Pancreas (tissue), 10 donors: ENCODE measurements around the gene IQCC. TPM values are rescaled to one million over a fixed set of nuclear protein-coding genes. Genes with fewer than 3 reads are reported as not detected.

Experiments used
- ATAC-seq, 4 donors: fragments of 200-7000 bp; cut with Tn5 transposase; one replicate each; pipeline versions ENCODE4 v1.8.0 to v1.9.1; 2020; ENCODE audit warnings: mild to moderate bottlenecking in 4 of 4, moderate library complexity in 4 of 4
- DNase-seq, 6 donors: peaks; one replicate each; pipeline ENCODE4 v3.0.0-alpha.2; 2020
- FAIRE-seq: peaks from 2 replicates; lab custom pipeline; 2012; peaks lifted over from hg19 to GRCh38; lab: Jason Lieb, UNC
- H3K27ac ChIP-seq, 4 donors: fragments of 200-600 bp; sonication (generic); 1 replicate in 3 of 4; 2 replicates in 1 of 4; pipeline versions ENCODE4 v1.5.0 to v1.8.0; 2020
- H3K27me3 ChIP-seq, 4 donors: fragments of 200-600 bp; one replicate each; pipeline ENCODE4 v1.8.0; 2021
- H3K36me3 ChIP-seq, 3 donors: fragments of 200-600 bp; sonication (generic) in 1 of 3; one replicate each; pipeline versions ENCODE4 v1.5.0 to v1.8.0; 2020 to 2021
- H3K4me1 ChIP-seq, 3 donors: fragments of 200-600 bp; one replicate each; pipeline ENCODE4 v1.8.0; 2021
- H3K4me3 ChIP-seq, 4 donors: fragments of 200-600 bp; sonication (generic) in 2 of 4; one replicate each; pipeline versions ENCODE4 v1.5.0 to v1.8.0; 2020 to 2021
- H3K9me3 ChIP-seq, 4 donors: fragments of 200-600 bp; one replicate each; pipeline ENCODE4 v1.8.0; 2021
- CTCF ChIP-seq, 4 donors: fragments of 200-600 bp; sonication (generic) in 3 of 4; IDR thresholded peaks; one replicate each; pipeline versions ENCODE4 v1.5.0 to v1.8.0; 2021; ENCODE audit warnings: antibody characterized with exemption in 4 of 4
- WGBS, 2 donors: extraction: QIAGEN DNeasy Blood & Tissue Kit; methylation state at CpG; one replicate each; pipeline ENCODE4 v1.1.7; 2013; 5-methylcytosine and 5-hydroxymethylcytosine counted together
- intact Hi-C, 3 donors: fragments of 100-400 bp; cut with DNase I; formaldehyde crosslinking; loops; one replicate each; pipeline versions ENCODE4 v1.11.1 to v1.14.2; 2022
- polyA plus RNA-seq, 2 donors: library from polyadenylated mRNA; stranded (reverse); fragments of 200-250 nt; gene quantifications; one replicate each; pipeline ENCODE4 v1.2.3, GENCODE V29; 2013
- total RNA-seq, 6 donors: library from RNA; stranded (reverse); fragmentation: NEBNext Ultra II Directional in 4 of 6; extraction: Animal tissue kit (Norgen Biotek cat#: 25700) in 4 of 6; gene quantifications; one replicate each; pipeline versions ENCODE4 v1.2.1 to v1.2.4, GENCODE V29; 2021 to 2023
- donor health status: healthy with polysubstance abuse.
- donor health status: DM: no; HTN: no; CAD: no; lungs with moderate emphysema.
- donor health status: DM: no; HTN: no; CAD: no.
- donor health status: control.
- donor health status: control.
- donor health status: Bipolar disorder and iron deficiency.
- donor health status: DM: yes; HTN: yes; CAD: no.
- donor health status: DM: no; HTN: no; CAD: no.
- donor health status: DM: no; HTN: no; CAD: no.
- donor health status: DM: yes; HTN: yes; CAD: no.

The IQCC gene
- total and polyA plus RNA-seq, 8 donors, result 1.1 to 5.5 (median 1.5) TPM

- H3K9me3 ChIP-seq, result no peaks in the 10 kb centered on the region
- no peaks in the 10 kb centered on the region for H3K27me3 ChIP-seq
- peak in 3 of 4 donors; percentile 9 to 15 (median 9) for ATAC-seq
- H3K4me3 ChIP-seq, result peak overlapping the region; percentile 50 to 69 (median 62)
- DNase-seq, result peak in 2 of 6 donors; percentile 33 to 35
- TF ChIP-seq CTCF (IDR thresholded peaks at IDR 0.05), result no peak
- intact Hi-C loops, result no loop called here
- WGBS, 2 donors, result 13 to 22% methylated on average over 4 of the region's 4 CpGs
- no peak for FAIRE-seq
- peak overlapping the region; percentile 84 to 94 (median 87) for H3K27ac ChIP-seq
- peaks cover 0 to 12% (median 0%) of the 10 kb centered on the region in 3 donors for H3K4me1 ChIP-seq
- H3K36me3 ChIP-seq, result no peaks in the 10 kb centered on the region
Measured at GRCh38 chr1:32239337-32239736, 33.9 kb downstream of the IQCC start.

GRCh38 chr1:32239790-32240139 is 34.3 kb downstream of the IQCC start:
- H3K9me3 ChIP-seq, result no peaks in the 10 kb centered on the region
- intact Hi-C loops, result no loop called here
- TF ChIP-seq CTCF (IDR thresholded peaks at IDR 0.05), result no peak
- peak; percentile 30 to 81 (median 54) for DNase-seq
- H3K4me3 ChIP-seq, result peak overlapping the region; percentile 50 to 69 (median 62)
- H3K4me1 ChIP-seq, result peaks cover 0 to 12% (median 0%) of the 10 kb centered on the region in 3 donors
- no peak for FAIRE-seq
- ATAC-seq, result peak; percentile 6 to 18 (median 14)
- H3K27ac ChIP-seq, result peak overlapping the region; percentile 84 to 94 (median 87)
- H3K27me3 ChIP-seq, result no peaks in the 10 kb centered on the region
- 17 to 23% methylated on average over 16 to 20 of the region's 20 CpGs for WGBS, 2 donors
- H3K36me3 ChIP-seq, result no peaks in the 10 kb centered on the region

GRCh38 chr1:32240140-32240951 is 34.9 kb downstream of the IQCC start:
- FAIRE-seq (no peak), ATAC-seq (peak; percentile 87 to 90 (median 88)), DNase-seq (peak; percentile 91 to 95 (median 92))
- no peaks in the 10 kb centered on the region for H3K9me3 ChIP-seq
- WGBS, 2 donors, result 1% methylated on average over 62 of the region's 62 CpGs
- no peaks in the 10 kb centered on the region for H3K36me3 ChIP-seq
- peak overlapping the region; percentile 50 to 69 (median 62) for H3K4me3 ChIP-seq
- peak overlapping the region; percentile 84 to 94 (median 87) for H3K27ac ChIP-seq
- peaks cover 0 to 12% (median 0%) of the 10 kb centered on the region in 3 donors for H3K4me1 ChIP-seq
- intact Hi-C loops, result no loop called here
- TF ChIP-seq CTCF (IDR thresholded peaks at IDR 0.05), result peak in 1 of 4 donors; percentile 16
- H3K27me3 ChIP-seq, result no peaks in the 10 kb centered on the region

- WGBS, 2 donors, result 0 to 1% methylated on average over 51 to 55 of the region's 55 CpGs
- peak; percentile 63 to 83 (median 70) for ATAC-seq
- Histone ChIP-seq H3K4me3 (peak overlapping the region; percentile 50 to 69 (median 62)), H3K36me3 (no peaks in the 10 kb centered on the region), H3K9me3 (no peaks in the 10 kb centered on the region), H3K27ac (peak overlapping the region; percentile 84 to 94 (median 87)), H3K4me1 (peaks cover 0 to 10% (median 0%) of the 10 kb centered on the region in 3 donors), H3K27me3 (no peaks in the 10 kb centered on the region)
- FAIRE-seq, result no peak
- intact Hi-C loops, result no loop called here
- DNase-seq, result peak; percentile 76 to 91 (median 84)
- no peak for TF ChIP-seq CTCF (IDR thresholded peaks at IDR 0.05)
Measured at GRCh38 chr1:32241001-32241763, 35.7 kb downstream of the IQCC start.
